DMS79 (cell line): Measurements from ENCODE around the gene CCR5.
"Not testable (repeated sequence)": the region's sequence is repeated elsewhere in the genome, so short reads cannot be mapped to it uniquely, and the experiment has no call there.

Experiments
- DNase-seq: peaks from one replicate; lab custom pipeline; 2025; lab: John Stamatoyannopoulos, UW

CCR5 gene

DNA sequence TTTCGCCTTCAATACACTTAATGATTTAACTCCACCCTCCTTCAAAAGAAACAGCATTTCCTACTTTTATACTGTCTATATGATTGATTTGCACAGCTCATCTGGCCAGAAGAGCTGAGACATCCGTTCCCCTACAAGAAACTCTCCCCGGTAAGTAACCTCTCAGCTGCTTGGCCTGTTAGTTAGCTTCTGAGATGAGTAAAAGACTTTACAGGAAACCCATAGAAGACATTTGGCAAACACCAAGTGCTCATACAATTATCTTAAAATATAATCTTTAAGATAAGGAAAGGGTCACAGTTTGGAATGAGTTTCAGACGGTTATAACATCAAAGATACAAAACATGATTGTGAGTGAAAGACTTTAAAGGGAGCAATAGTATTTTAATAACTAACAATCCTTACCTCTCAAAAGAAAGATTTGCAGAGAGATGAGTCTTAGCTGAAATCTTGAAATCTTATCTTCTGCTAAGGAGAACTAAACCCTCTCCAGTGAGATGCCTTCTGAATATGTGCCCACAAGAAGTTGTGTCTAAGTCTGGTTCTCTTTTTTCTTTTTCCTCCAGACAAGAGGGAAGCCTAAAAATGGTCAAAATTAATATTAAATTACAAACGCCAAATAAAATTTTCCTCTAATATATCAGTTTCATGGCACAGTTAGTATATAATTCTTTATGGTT lies at the start of gene CCR5:
Gene CCR5 (plus strand): TSS at position 108 of the 680 bp plus-strand sequence. CDS start 1,957 bp downstream, outside the sequence.
- no peak for DNase-seq

DNA sequence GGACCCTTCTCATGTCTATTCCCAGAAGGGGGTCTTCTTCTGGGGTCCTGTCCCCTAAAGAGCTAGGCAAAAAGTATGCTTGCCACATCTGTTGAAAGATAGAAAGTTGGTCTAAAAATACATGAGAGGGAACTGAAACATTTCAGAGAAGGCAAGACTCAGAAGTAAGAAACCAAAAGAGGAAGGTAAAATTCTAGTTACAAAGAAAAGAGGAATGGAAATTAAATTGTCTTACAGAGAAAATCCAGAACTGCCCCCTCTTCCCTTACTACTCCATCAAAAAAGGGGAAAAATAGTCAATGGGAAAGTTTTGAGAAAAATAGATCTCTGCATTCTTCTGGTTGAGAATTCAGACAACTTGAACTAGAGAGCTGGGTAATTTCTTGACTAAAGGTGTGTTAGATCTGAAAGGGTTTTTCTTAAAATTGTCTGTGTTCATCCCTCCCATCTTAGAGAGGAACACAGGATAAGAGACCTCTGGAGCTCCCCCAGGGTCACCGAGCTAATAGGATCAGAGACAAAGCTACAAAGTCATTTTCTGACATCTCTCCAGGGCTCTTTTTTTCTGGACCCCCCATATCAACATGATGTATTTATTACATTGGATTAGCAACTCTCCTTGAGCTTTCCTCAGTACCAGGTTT lies 49.2 kb upstream of the CCR5 start:
- DNase-seq = no peak

DNA sequence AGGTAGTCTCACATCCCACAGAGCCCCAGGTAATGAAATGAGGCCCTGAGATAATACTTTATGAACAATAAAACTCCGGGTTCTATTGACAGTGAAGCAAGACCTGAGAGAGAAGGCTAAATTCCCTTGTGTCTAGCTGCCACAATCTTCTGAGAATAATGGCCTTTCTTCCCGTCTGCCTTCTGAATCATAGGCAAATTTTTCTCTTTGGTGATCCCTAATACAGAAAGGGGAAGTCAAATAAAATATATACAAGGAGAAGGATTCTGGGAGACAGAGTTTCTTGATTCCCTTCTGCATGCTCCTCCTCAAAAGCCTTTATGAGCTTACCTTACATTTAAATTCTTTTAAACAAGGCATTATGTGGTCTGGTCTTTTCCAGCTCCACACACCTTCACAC lies 46.7 kb upstream of the CCR5 start:
- DNase-seq = no peak

DNA sequence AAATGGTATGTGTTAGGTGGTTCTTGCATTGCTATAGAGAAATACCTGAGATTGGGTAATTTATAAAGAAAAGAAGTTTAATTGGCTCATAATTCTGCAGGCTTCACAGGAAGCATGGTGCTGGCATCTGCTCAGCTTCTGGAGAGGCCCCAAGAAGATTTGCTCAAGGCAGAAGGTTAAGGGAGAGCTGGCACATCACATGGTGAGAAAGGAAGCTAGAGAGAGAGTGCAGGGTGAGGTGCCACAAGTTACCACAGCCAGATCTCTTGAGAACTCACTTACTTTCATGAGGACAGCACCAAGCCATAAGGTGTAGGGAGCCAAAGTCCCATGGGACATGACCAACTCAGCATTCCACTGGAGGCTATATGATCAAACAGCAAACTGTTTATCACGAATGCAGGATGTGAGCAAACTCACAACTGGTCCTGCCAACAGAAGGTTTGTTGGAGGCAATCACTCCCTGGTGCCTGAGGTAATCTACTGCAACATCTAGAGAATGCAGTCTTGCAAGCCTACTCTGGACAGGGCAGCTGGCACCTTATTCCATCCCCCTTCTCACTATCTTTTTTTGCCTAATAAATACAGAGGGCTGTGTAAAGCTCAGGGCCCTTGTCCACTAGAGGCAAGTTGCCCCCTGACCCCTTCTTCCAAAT lies 45.0 kb upstream of the CCR5 start:
- no peak for DNase-seq

DNA sequence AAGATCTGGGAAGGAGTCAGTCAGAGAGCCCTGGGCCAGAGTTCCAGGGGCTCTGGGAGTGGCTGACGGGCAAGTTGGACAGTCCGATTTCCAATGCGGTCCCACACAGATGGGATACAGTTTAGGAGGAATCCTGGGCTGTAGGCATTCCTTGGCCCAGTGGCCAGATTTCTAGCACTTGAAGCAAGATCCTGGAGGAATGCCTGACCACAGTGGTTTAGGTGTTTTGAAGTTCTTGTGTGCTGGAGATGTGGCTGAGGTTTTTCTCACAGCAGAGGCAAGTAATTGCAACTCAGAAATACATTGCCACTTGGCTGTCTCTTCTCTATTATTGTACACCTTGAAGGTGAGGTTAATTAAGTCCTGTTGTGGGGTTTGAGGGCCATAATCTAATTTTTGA lies 40.1 kb upstream of the CCR5 start:
- DNase-seq = not testable (repeated sequence)

DNA sequence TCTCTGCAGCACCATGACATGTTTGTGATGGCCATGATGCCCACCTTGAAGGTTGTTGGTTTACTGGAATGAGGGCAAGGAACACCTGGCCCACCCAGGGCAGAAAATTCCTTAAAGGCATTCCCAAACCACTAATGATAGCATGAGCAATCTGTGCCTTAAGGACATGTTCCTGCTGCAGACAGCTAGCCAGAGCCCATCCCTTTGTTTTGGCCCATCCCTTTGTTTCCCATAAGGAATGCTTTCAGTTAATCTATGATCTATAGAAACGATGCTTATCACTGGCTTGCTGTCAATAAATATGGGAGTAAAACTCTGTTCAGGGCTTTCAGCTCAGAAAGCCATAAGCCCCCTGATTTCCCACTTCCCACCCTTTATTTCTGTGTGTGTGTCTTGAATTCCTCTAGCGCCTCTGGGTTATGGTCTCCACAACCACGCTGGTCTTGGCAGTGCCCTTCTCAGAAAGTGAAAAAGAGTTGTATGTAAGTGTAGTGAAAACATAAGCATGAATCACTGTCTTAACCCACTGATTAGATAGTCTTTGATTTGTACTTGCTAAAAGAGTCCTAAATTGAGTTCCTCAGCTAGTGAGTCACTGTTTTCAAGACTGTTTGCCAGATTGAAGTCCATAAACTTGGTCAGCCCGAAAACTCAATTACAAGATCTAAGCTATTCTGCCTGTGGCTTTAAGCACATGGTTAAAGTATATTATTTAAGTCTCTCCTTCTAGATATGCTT lies 35.8 kb upstream of the CCR5 start:
- no peak for DNase-seq

DNA sequence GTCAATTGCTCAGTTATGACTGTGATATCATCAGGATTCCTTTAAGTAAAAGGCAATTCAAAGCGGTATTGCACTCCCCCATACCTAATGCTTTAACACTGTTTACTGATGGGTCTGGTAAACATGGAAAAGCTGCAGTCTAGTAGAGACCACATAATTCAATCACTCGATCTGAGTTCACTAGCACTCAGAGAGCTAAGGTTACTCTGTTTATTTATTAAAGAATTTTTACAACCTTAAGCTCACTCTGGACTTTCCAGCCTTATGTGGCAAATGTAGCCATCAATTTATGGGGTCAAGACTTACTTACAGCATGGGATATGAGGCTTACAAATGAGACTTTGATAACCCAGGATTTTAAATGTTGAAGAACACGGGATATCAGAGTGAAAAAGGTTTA lies 35.2 kb upstream of the CCR5 start:
- no peak for DNase-seq

DNA sequence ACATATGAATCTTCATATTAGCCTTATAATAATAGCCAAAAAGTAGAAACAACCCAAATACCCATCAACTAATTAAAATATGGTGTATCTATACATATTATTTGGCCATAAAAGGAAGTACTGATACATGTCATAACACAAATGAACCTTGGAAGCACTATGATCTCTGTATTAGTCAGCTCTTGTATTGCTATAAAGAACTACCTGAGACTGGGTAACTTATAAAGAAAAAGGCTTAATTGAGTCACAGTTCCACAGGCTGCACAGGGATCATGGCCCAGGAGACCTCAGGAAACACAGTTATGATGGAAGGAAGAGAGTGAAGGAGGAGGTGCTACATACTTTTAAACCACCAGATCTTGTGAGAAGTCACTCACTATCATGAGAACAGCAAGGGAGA lies 32.8 kb upstream of the CCR5 start:
- no peak for DNase-seq

DNA sequence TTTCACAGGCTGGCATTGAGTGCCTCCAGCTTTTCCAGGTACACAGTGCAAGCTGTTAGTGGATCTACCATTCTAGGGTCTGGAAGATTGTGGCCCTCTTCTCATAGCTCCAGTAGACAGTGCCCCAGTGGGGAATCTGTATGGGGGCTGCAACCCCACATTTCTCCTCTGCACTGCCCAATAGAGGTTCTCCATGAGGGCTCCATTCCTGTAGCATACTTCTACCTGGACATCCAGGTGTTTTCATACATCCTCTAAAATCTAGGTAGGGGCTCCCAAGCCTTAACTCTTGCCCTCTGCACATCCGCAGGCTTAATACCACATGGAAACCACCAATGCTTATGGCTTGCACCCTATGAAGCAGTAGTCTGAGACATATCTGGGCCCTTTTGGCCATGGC lies 31.9 kb upstream of the CCR5 start:
- DNase-seq = no peak

DNA sequence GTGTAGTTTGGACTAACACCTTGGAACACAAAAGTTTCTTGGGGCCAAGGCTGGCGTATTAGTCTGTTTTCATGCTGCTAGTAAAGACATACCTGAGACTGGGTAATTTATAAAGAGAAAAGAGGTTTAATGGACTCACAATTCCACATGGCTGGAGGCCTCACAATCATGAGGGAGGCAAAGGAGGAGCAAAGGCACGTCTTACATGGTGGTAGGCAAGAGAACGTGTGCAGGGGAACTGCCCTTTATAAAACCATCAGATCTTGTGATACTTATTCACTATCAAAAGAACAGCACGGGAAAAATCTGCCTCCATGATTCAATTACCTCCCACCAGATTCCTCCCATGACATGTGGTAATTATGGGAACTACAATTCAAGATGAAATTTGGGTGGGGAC lies 26.3 kb upstream of the CCR5 start:
- no peak for DNase-seq

DNA sequence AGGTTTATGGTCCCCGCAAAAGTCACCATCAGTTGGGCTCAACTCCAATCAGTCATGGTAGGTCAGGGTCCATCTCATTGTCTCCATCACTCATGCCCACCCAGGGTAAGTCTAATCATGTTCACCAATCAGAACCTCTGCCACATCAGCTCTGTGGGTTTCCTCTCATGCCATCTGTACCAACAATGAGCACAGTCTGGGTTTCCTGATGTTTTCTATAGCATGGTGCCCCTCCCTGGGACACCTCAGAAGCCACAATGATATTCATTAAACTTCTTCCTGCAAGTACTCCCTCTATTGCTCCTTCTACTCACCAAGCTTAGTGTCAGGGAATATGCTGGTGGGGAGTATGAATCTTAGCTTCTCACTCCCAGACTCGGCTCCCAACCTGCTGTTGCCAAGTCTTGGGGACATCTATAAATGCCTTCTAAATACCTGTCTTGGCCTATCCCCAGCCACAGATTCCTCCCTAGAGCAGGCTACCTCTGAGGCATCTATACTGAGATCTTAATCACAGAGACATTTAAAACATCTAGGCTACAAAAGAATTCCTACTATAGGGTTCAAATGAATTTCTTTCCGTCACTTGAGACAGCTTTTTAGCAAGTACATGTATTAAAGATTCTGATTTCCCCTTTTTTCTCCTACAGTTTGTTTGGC lies 21.8 kb upstream of the CCR5 start:
- DNase-seq = no peak

DNA sequence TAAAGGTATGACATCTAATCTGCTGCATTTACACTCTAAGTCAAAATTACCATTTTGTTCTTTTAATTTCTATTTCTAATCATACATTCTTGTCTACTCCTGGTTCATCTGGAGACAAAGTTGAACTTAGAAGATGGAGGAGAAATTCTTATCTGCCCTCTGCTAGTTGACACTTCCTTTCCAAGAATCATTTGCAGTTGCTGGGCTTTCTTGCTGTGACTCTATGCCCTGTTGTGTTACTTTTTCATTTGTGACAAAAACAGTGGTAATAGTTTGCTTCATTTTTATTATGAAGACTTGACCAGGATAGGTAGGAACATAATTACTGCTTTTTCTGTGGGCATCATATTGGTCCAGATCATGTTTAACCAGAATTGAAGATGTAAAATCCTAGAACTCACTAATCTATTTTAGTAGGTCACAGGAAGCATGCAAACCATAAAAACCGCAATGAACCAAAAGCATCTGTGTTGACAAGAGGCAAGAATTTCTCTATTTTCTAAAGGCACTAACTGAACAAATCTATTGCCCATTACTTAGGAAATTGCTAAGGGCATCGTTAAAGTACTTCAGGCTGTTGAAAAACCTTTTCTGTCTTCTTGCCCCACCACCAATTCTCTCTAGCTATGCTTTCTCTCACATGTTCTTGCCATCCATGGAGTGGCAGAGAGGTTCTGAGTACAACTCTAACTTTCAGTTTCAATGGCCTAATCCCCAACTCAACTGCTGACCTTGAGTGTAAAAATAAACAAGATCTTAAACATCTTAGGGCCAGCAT lies 21.1 kb upstream of the CCR5 start:
- DNase-seq = no peak

DNA sequence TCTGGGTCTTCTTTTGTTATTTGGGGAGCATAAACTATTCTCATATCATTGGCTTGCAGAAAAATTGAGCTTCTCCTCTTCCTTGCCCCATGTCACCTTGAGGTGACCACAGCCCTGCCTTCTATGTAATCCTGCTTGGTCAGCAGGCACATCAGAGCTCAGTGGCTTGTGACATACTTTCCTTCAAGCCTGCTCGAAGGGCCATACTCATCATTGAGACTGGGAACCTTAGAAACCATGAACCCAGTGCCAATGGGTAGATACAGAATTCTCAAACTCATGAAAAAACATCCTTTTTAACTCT lies 20.5 kb upstream of the CCR5 start:
- DNase-seq = no peak

DNA sequence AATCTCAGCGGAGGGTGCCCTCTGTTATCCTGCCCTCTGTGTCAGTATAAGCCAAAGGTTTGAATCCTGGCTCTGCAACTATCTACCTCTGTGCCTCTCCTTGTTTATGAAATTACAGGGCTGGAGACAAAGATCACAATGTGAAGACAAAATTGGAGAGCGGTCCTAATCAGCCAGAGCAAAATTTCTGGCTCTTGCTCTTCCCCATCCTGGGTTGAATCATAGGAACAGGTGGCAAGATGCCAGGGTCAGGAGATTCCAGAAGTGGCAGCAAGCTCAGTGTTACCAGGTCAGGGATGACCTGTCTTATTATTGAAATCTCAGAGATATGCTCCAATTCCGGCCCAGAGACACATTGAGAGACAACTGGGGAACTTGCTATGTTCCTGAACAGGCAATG lies 19.1 kb upstream of the CCR5 start:
- no peak for DNase-seq

DNA sequence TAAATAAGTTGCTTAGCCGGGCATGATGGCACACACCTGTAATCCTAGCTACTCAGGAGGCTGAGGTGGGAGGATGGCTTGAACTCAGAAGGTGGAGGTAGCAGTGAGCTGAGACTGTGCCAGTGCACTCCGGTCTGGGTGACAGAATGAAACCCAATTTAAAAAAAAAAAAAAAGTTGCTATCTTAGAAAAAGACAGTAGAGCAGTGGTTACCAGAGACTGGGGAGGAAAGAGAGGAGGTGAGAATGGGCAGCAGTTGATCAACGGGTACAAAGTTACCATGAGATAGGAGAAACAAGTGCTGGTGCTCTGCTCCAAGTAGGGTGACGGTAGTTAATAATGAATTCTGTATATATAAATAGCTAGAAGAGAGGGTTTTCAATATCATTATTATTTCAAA lies 17.7 kb upstream of the CCR5 start:
- DNase-seq = no peak

DNA sequence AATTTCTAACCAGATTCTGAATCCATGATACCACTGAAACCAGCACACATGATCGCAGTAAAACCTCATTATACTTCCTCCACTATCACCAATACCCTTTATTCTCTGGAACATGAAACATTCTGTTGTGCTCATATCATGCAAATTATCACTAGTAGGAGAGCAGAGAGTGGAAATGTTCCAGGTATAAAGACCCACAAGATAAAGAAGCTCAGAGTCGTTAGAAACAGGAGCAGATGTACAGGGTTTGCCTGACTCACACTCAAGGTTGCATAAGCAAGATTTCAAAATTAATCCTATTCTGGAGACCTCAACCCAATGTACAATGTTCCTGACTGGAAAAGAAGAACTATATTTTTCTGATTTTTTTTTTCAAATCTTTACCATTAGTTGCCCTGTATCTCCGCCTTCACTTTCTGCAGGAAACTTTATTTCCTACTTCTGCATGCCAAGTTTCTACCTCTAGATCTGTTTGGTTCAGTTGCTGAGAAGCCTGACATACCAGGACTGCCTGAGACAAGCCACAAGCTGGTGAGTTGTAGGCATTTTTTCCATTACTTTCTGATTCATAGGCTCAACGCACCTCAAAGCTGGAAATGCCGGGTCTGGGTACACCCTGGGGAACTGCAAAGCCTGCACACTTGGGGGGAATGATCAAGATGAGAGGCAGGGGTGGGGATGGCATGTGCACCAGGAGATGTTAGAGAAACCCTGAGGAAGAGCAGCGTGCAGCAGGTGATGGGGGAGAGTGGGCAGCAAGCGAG lies 16.9 kb upstream of the CCR5 start, which contains the start of gene CCR2:
Gene CCR2 (plus strand): TSS at position 465 of the 764 bp plus-strand sequence. CDS start 3,417 bp downstream, outside the sequence.
- no peak for DNase-seq

DNA sequence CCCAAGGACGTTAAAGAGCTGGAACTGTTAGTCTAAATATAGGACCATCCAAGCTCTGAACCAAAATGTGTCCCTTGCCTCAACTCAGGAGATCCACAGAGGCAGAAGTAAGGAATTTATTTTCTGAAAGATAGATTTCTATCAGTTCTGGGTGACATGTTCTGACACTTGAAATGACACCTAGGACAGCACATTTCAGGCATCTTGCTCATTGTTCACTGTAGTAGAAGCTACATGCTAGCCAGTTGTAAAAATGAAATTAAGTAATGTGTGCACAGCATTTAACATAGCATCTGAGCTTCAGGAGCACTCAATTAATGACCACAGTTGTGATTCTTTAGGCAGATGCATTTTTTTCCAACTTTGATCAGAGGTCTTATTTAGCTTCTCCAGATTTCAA lies 16.3 kb upstream of the CCR5 start:
- no peak for DNase-seq

DNA sequence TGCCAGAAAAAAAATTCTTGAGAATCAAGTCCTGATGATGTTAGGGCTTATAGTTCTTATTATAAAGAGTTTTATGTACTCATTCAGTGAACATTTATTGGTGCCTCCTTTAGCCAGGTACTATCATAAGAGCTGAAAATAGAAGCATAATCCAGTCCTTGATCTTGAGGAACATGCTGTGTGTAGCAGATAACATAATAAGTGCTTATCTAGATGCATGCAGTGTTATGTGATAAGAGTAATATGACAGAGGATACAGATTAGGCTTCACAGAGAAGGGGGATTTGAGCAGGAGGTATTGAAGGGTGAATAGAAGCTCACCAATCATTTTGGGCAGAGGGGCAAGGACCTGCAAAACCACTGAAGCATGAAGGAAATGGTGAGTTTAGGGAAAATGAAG lies 15.8 kb upstream of the CCR5 start:
- no peak for DNase-seq

DNA sequence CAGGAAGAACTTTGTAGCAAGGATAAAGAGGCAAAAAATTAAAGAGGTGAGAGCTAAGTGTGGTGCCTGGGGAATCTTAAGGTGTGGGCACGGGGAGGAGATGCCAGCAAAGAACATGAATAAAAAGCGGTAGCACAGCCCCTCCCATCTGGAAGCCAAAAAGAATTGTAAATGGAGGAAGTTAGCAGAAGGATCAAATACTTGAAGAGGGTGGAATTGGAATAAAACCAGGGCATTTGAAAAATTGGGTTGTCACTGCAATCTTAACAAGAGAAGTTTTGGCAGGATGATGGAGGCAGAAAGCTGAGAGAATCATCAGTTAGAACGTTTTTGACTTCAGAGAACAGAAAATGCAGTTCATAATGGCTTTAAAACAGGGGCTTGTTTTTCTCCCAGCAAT lies 14.5 kb upstream of the CCR5 start:
- no peak for DNase-seq

DNA sequence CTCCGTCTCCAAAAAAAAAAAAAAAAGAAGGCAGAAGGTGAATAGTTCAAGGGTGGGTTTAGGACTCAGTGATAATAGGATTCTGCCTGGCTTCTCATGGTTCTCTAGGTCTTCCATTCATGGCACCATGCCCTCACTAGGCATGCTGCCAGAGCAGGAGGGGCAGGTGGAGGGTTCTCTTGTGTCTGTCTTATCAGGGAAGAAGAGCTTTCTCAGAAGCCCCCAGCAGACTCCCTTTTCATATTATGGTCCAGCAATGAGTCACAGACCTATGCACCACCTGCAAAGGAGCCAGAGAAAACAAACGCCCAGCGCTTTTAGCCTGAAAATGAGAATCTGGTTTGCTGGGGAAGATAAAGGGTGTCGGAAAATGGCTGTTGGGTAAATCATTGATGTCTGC lies 13.8 kb upstream of the CCR5 start:
- DNase-seq = no peak

DNA sequence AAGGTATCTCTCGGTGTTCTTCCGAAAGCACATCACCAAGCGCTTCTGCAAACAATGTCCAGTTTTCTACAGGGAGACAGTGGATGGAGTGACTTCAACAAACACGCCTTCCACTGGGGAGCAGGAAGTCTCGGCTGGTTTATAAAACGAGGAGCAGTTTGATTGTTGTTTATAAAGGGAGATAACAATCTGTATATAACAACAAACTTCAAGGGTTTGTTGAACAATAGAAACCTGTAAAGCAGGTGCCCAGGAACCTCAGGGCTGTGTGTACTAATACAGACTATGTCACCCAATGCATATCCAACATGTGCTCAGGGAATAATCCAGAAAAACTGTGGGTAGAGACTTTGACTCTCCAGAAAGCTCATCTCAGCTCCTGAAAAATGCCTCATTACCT lies 12.3 kb upstream of the CCR5 start:
- DNase-seq = no peak
